Measurements from ENCODE around the gene CYP27B1.

Gene CYP27B1

GRCh38 chr12:57765698-57766463, 997 bp downstream of the CYP27B1 start:
- DNase-seq (ENCODE audit: low read depth), result no peak

GRCh38 chr12:57765003-57765697, 1.7 kb downstream of the CYP27B1 start:
- DNase-seq (ENCODE audit: low read depth), result no peak

- no peak for DNase-seq (ENCODE audit: low read depth)
Observed at GRCh38 chr12:57764662-57765002, 2.2 kb downstream of the CYP27B1 start.

- no peak for DNase-seq (ENCODE audit: low read depth)
Observed at GRCh38 chr12:57763881-57764661, 2.8 kb downstream of the CYP27B1 start.

GRCh38 chr12:57762463-57762862, 4.4 kb downstream of the CYP27B1 start:
- DNase-seq (ENCODE audit: low read depth), result no peak

GRCh38 chr12:57761391-57761998, 5.4 kb downstream of the CYP27B1 start:
- DNase-seq (ENCODE audit: low read depth), result no peak

GRCh38 chr12:57760347-57760982, 6.4 kb downstream of the CYP27B1 start:
- DNase-seq (ENCODE audit: low read depth), result no peak

GRCh38 chr12:57759360-57759980, 7.4 kb downstream of the CYP27B1 start:
- DNase-seq (ENCODE audit: low read depth), result no peak

- no peak for DNase-seq (ENCODE audit: low read depth)
Observed at GRCh38 chr12:57758552-57759359, 8.1 kb downstream of the CYP27B1 start.

- no peak for DNase-seq (ENCODE audit: low read depth)
Observed at GRCh38 chr12:57757771-57758170, 9.1 kb downstream of the CYP27B1 start.

GRCh38 chr12:57756406-57757341, 10.2 kb downstream of the CYP27B1 start:
- DNase-seq (ENCODE audit: low read depth), result no peak

GRCh38 chr12:57755454-57756372, 11.2 kb downstream of the CYP27B1 start:
- no peak for DNase-seq (ENCODE audit: low read depth)

- no peak for DNase-seq (ENCODE audit: low read depth)
Observed at GRCh38 chr12:57755194-57755453, 11.8 kb downstream of the CYP27B1 start.

GRCh38 chr12:57754411-57755193, 12.3 kb downstream of the CYP27B1 start, which contains the start of gene MARCHF9:
TSS of gene MARCHF9 (plus strand) at chr12:57755103. CDS start at chr12:57755529, 426 bp downstream.
- no peak for DNase-seq (ENCODE audit: low read depth)

- DNase-seq (ENCODE audit: low read depth), result no peak
Observed at GRCh38 chr12:57753756-57754337, 13.0 kb downstream of the CYP27B1 start.

- no peak for DNase-seq (ENCODE audit: low read depth)
Observed at GRCh38 chr12:57752668-57753000, 14.2 kb downstream of the CYP27B1 start.
